ENCODE data around the gene ALDH5A1.
A peak's percentile ranks its signal among the peaks of the same experiment; 100 is the strongest.
"Not testable (repeated sequence)": the region's sequence is repeated elsewhere in the genome, so short reads cannot be mapped to it uniquely, and the experiment has no call there.

ALDH5A1 gene

GRCh38 chr6:24486065-24486464, 8.7 kb upstream of the ALDH5A1 start:
- no peak for DNase-seq (ENCODE audit: low read depth in 2 of 2)

GRCh38 chr6:24489470-24489869, 5.3 kb upstream of the ALDH5A1 start, which contains the start of gene GPLD1:
GPLD1 (minus strand) TSS chr6:24489578; CDS start chr6:24489511, 67 bp downstream.
- DNase-seq (ENCODE audit: low read depth in 2 of 2) = no peak

GRCh38 chr6:24489881-24490280, 4.9 kb upstream of the ALDH5A1 start:
- no peak for DNase-seq (ENCODE audit: low read depth in 2 of 2)

GRCh38 chr6:24490948-24491347, 3.8 kb upstream of the ALDH5A1 start:
- DNase-seq (ENCODE audit: low read depth in 2 of 2) = no peak

- no peak for DNase-seq (ENCODE audit: low read depth in 2 of 2)
Observed at GRCh38 chr6:24492475-24492874, 2.3 kb upstream of the ALDH5A1 start.

- no peak for DNase-seq (ENCODE audit: low read depth in 2 of 2)
Observed at GRCh38 chr6:24493945-24494820, 586 bp upstream of the ALDH5A1 start.

- DNase-seq (ENCODE audit: low read depth in 2 of 2) = no peak
Observed at GRCh38 chr6:24497254-24497970, 2.6 kb downstream of the ALDH5A1 start.

GRCh38 chr6:24500683-24501082, 5.9 kb downstream of the ALDH5A1 start:
- no peak for DNase-seq (ENCODE audit: low read depth in 2 of 2)

- DNase-seq (ENCODE audit: low read depth in 2 of 2) = no peak
Observed at GRCh38 chr6:24501374-24501773, 6.6 kb downstream of the ALDH5A1 start.

GRCh38 chr6:24501914-24502313, 7.1 kb downstream of the ALDH5A1 start:
- DNase-seq (ENCODE audit: low read depth in 2 of 2) = no peak

- no peak for DNase-seq (ENCODE audit: low read depth in 2 of 2)
Observed at GRCh38 chr6:24504287-24504648, 9.5 kb downstream of the ALDH5A1 start.

- DNase-seq (ENCODE audit: low read depth in 2 of 2) = no peak
Observed at GRCh38 chr6:24504649-24505586, 10.1 kb downstream of the ALDH5A1 start.

GRCh38 chr6:24506814-24507520, 12.2 kb downstream of the ALDH5A1 start:
- DNase-seq (ENCODE audit: low read depth in 2 of 2) = no peak

- DNase-seq (ENCODE audit: low read depth in 2 of 2) = not testable (repeated sequence)
Observed at GRCh38 chr6:24511976-24512375, 17.2 kb downstream of the ALDH5A1 start.

- no peak for DNase-seq (ENCODE audit: low read depth in 2 of 2)
Observed at GRCh38 chr6:24513602-24514001, 18.8 kb downstream of the ALDH5A1 start.

GRCh38 chr6:24517659-24518543, 23.1 kb downstream of the ALDH5A1 start:
- DNase-seq (ENCODE audit: low read depth in 2 of 2) = no peak

- DNase-seq (ENCODE audit: low read depth in 2 of 2) = peak; percentile 11 to 31
Observed at GRCh38 chr6:24520929-24521546, 26.3 kb downstream of the ALDH5A1 start.

GRCh38 chr6:24522228-24523176, 27.7 kb downstream of the ALDH5A1 start:
- DNase-seq (ENCODE audit: low read depth in 2 of 2) = no peak

- no peak for DNase-seq (ENCODE audit: low read depth in 2 of 2)
Observed at GRCh38 chr6:24524329-24524728, 29.6 kb downstream of the ALDH5A1 start.

Measured in stimulated activated CD4-positive, alpha-beta T cell treated with anti-CD3 and anti-CD28 coated beads, Interleukin-1b, Interleukin-23, amount 100 ng/mL, for 4 hours (primary cell).